B cell (primary cell): ENCODE data around the gene LRIG1. TPM values are rescaled to one million over a fixed set of nuclear protein-coding genes. Genes with fewer than 3 reads are reported as not detected.

Experiments
- ATAC-seq: fragments of 200-7000 bp; cut with Tn5 transposase; one replicate; pipeline ENCODE4 v1.10.0; 2021; ENCODE audit warnings: low read depth, mild to moderate bottlenecking, moderate number of reproducible peaks, moderate library complexity
- CTCF ChIA-PET: fragments of 350-600 bp; sonication (Branson Sonifier 250); formaldehyde crosslinking; loops from one replicate; lab custom pipeline; 2021; ENCODE audit warnings: antibody characterized with exemption, inconsistent platforms; lab: Charles Lee
- POLR2A ChIA-PET: fragments of 350-600 bp; sonication (Branson Sonifier 250); formaldehyde crosslinking; loops from one replicate; lab custom pipeline; 2021; ENCODE audit warnings: antibody characterized with exemption; lab: Charles Lee
- DNase-seq: peaks from one replicate; pipeline ENCODE4 v3.0.0; 2013
- H2AFZ ChIP-seq: 2 replicates; pipeline ENCODE4 v1.6.1; 2012; ENCODE audit warnings: mild to moderate bottlenecking, low read depth, low read length; ENCODE audit not compliant: insufficient read depth, poor library complexity, severe bottlenecking
- H3K27ac ChIP-seq, 2 donors: 1 replicate in 1 of 2; 2 replicates in 1 of 2; pipeline ENCODE4 v1.5.1; 2012 to 2013; ENCODE audit warnings: low read length in 2 of 2, mild to moderate bottlenecking in 2 of 2, moderate library complexity in 1 of 2
- H3K27me3 ChIP-seq, 4 experiments: fragments of 200-600 bp in 1 of 4; sonication (generic) in 1 of 4; replicated peaks in 1 of 4; 1 replicate in 2 of 4; 2 replicates in 2 of 4; pipeline versions ENCODE4 v1.6.1 to v1.7.0; 2013 to 2016; ENCODE audit warnings: low read length in 3 of 4, mild to moderate bottlenecking in 2 of 4, mixed read lengths in 1 of 4, moderate library complexity in 1 of 4; ENCODE audit not compliant: insufficient read depth in 4 of 4, control insufficient read depth in 3 of 4; ENCODE audit errors: control extremely low read depth in 1 of 4
- H3K36me3 ChIP-seq, 2 experiments: replicated peaks in 1 of 2; 1 replicate in 1 of 2; 2 replicates in 1 of 2; pipeline versions ENCODE4 v1.6.1 to v1.7.1; 2013; ENCODE audit warnings: low read length in 1 of 2; ENCODE audit not compliant: insufficient read depth in 2 of 2, control insufficient read depth in 1 of 2; ENCODE audit errors: control extremely low read depth in 1 of 2, extremely low read depth in 1 of 2
- H3K4me1 ChIP-seq, 2 donors: fragments of 200-600 bp in 1 of 2; sonication (generic) in 1 of 2; 1 replicate in 1 of 2; 2 replicates in 1 of 2; pipeline versions ENCODE4 v1.5.1 to v1.6.1; 2013 to 2017; ENCODE audit warnings: low read length in 2 of 2; ENCODE audit not compliant: control insufficient read depth in 2 of 2, insufficient read depth in 2 of 2
- H3K4me2 ChIP-seq: replicated peaks from 2 replicates; pipeline ENCODE3; 2012; ENCODE audit warnings: mild to moderate bottlenecking, low read depth, low read length; ENCODE audit not compliant: poor library complexity, severe bottlenecking
- H3K4me3 ChIP-seq, 5 experiments: fragments of 200-600 bp in 1 of 5; sonication (generic) in 1 of 5; 1 replicate in 3 of 5; 2 replicates in 2 of 5; pipeline versions ENCODE4 v1.5.1 to v1.7.0; 2011 to 2016; ENCODE audit warnings: low read length in 4 of 5, mild to moderate bottlenecking in 4 of 5, low read depth in 2 of 5, control low read depth in 1 of 5, moderate library complexity in 1 of 5; ENCODE audit not compliant: insufficient read depth in 1 of 5; ENCODE audit errors: control extremely low read depth in 1 of 5, extremely low read depth in 1 of 5
- H3K79me2 ChIP-seq: fragments of 200-600 bp; sonication (generic); one replicate; pipeline ENCODE4 v1.6.0; 2016; ENCODE audit warnings: low read length; ENCODE audit not compliant: control insufficient read depth, insufficient read depth
- H3K9ac ChIP-seq: fragments of 200-600 bp; sonication (generic); 2 replicates; pipeline ENCODE4 v1.6.1; 2017; ENCODE audit warnings: mild to moderate bottlenecking, low read length, moderate library complexity
- H3K9me3 ChIP-seq, 3 donors: one replicate each; pipeline versions ENCODE4 v1.6.1 to v1.7.1; 2013; ENCODE audit warnings: low read length in 2 of 3; ENCODE audit not compliant: control insufficient read depth in 2 of 3, insufficient read depth in 1 of 3; ENCODE audit errors: control extremely low read depth in 1 of 3
- H4K20me1 ChIP-seq: 2 replicates; pipeline ENCODE4 v1.6.0; 2012; ENCODE audit warnings: mild to moderate bottlenecking, low read length; ENCODE audit not compliant: insufficient read depth, control insufficient read depth, poor library complexity, severe bottlenecking
- H3K27ac Mint-ChIP-seq: one replicate; pipeline ENCODE4 v1.8.0; 2021; ENCODE audit warnings: mixed read lengths
- H3K27me3 Mint-ChIP-seq: one replicate; pipeline ENCODE4 v1.8.0; 2021; ENCODE audit warnings: mixed read lengths
- H3K4me1 Mint-ChIP-seq: one replicate; pipeline ENCODE4 v1.8.0; 2021; ENCODE audit warnings: mixed read lengths
- H3K4me3 Mint-ChIP-seq: one replicate; pipeline ENCODE4 v1.8.0; 2021; ENCODE audit warnings: mixed read lengths
- H3K9me3 Mint-ChIP-seq: one replicate; pipeline ENCODE4 v1.8.0; 2022; ENCODE audit warnings: mixed read lengths; ENCODE audit not compliant: insufficient read depth
- CTCF ChIP-seq: fragments of 200-600 bp; IDR thresholded peaks from one replicate; pipeline ENCODE4 v1.8.0; 2022; ENCODE audit warnings: antibody characterized with exemption, mild to moderate bottlenecking
- EZH2 ChIP-seq: IDR thresholded peaks from 2 replicates; pipeline ENCODE4 v1.6.1; 2012; ENCODE audit warnings: borderline replicate concordance, low read depth, mild to moderate bottlenecking, moderate library complexity, low read length; ENCODE audit not compliant: insufficient read depth, poor library complexity, severe bottlenecking
- WGBS: methylation state at CpG from one replicate; pipeline ENCODE4 v1.1.5; 2013; ENCODE audit warnings: missing lambda C conversion rate; ENCODE audit not compliant: insufficient coverage; 5-methylcytosine and 5-hydroxymethylcytosine counted together
- intact Hi-C: fragments of 100-400 bp; cut with micrococcal nuclease; formaldehyde crosslinking; loops from one replicate; pipeline ENCODE4 v1.10.0; 2022
- polyA plus RNA-seq: library from polyadenylated mRNA; depleted of rRNA; stranded (reverse); fragments of >200 nt; gene quantifications from 2 replicates; pipeline ENCODE4 v1.2.3, GENCODE V29; 2012
- total RNA-seq, 2 donors: library from RNA; stranded (reverse); fragments of 120-200 nt in 1 of 2; gene quantifications; 1 replicate in 1 of 2; 2 replicates in 1 of 2; pipeline versions ENCODE4 v1.2.3 to v1.2.4, GENCODE V29; 2013 to 2022

The LRIG1 gene
- total and polyA plus RNA-seq, 2 donors (not counting 1 experiment from before 2014, with no cell fraction given), result 9.2 to 12.4 TPM

- H3K27ac ChIP-seq, result no peak overlapping the region
- Mint-ChIP-seq H3K27ac (no peak overlapping the region), H3K4me3 (no peak overlapping the region), H3K9me3 (no peaks in the 10 kb centered on the region), H3K27me3 (no peaks in the 10 kb centered on the region), H3K4me1 (peaks cover 11% of the 10 kb centered on the region)
- ChIA-PET CTCF (no interaction called here), POLR2A (no interaction called here)
- H2AFZ ChIP-seq, result no peak overlapping the region
- no peaks in the 10 kb centered on the region for H3K79me2 ChIP-seq
- H3K9me3 ChIP-seq, result no peaks in the 10 kb centered on the region
- TF ChIP-seq CTCF (no peak), EZH2 (no peak)
- no peak overlapping the region for H3K4me2 ChIP-seq
- H3K27me3 ChIP-seq, result no peaks in the 10 kb centered on the region
- peaks cover 6 to 7% of the 10 kb centered on the region in 2 donors for H3K4me1 ChIP-seq
- no peak overlapping the region for H3K9ac ChIP-seq
- H3K36me3 ChIP-seq, result no peaks in the 10 kb centered on the region
- no peak for DNase-seq
- intact Hi-C loops, result no loop called here
- no peak overlapping the region for H3K4me3 ChIP-seq
- 95% methylated on average over 4 of the region's 4 CpGs for WGBS
- H4K20me1 ChIP-seq, result no peaks in the 10 kb centered on the region
- ATAC-seq, result no peak
These were observed 62.8 kb downstream of the LRIG1 start for GRCh38 chr3:66438046-66438445.

- POLR2A ChIA-PET, result no interaction called here
- Histone ChIP-seq H2AFZ (no peak overlapping the region), H3K79me2 (no peaks in the 10 kb centered on the region), H4K20me1 (no peaks in the 10 kb centered on the region), H3K9me3 (no peaks in the 10 kb centered on the region), H3K27me3 (no peaks in the 10 kb centered on the region), H3K36me3 (no peaks in the 10 kb centered on the region), H3K4me1 (peaks cover 6 to 7% of the 10 kb centered on the region in 2 donors), H3K4me2 (no peak overlapping the region), H3K9ac (no peak overlapping the region), H3K27ac (no peak overlapping the region), H3K4me3 (no peak overlapping the region)
- intact Hi-C loops, result no loop called here
- Mint-ChIP-seq H3K27ac (no peak overlapping the region), H3K4me3 (no peak overlapping the region), H3K9me3 (no peaks in the 10 kb centered on the region), H3K27me3 (no peaks in the 10 kb centered on the region), H3K4me1 (peaks cover 11% of the 10 kb centered on the region)
- 97% methylated on average over 4 of the region's 7 CpGs for WGBS
- DNase-seq (no peak), ATAC-seq (no peak)
- CTCF ChIA-PET, result interaction anchor here (0.6 kb wide), 1 partner anchor 183 kb away, joined by 3 read pairs; no protein-coding TSS in a partner anchor
- TF ChIP-seq EZH2 (no peak), CTCF (no peak)
These were observed 63.4 kb downstream of the LRIG1 start for GRCh38 chr3:66437341-66437929.
